HCT116 (cell line): ENCODE data around the gene ZER1.

Experiments
- ZBTB33 ChIP-seq: IDR thresholded peaks from 2 replicates; pipeline ENCODE4 v1.6.1; 2011; ENCODE audit warnings: mild to moderate bottlenecking, low read length, moderate library complexity; ENCODE audit not compliant: insufficient replicate concordance; ENCODE audit errors: extremely low read depth
- ZFX ChIP-seq: fragments of 450-650 bp; IDR thresholded peaks from 2 replicates; pipeline ENCODE4 v1.6.1; 2017
- TF ChIP-seq, protein P1 (sequence below), 3 experiments: fragments of 200-600 bp in 1 of 3; sonication (generic) in 1 of 3; IDR thresholded peaks in 2 of 3; conservative IDR thresholded peaks in 1 of 3; 2 replicates each; pipeline ENCODE4 v1.5.1; 2012 to 2017; ENCODE audit warnings: low read depth in 2 of 3, low read length in 2 of 3, antibody characterized with exemption in 1 of 3, borderline replicate concordance in 1 of 3, control low read depth in 1 of 3, mild to moderate bottlenecking in 1 of 3, mixed read lengths in 1 of 3, mixed run types in 1 of 3, moderate library complexity in 1 of 3; ENCODE audit not compliant: insufficient read depth in 1 of 3
- TF ChIP-seq, protein P2 (sequence below): IDR thresholded peaks from 2 replicates; pipeline ENCODE4 v1.6.1; 2012; ENCODE audit warnings: low read depth

DNA sequence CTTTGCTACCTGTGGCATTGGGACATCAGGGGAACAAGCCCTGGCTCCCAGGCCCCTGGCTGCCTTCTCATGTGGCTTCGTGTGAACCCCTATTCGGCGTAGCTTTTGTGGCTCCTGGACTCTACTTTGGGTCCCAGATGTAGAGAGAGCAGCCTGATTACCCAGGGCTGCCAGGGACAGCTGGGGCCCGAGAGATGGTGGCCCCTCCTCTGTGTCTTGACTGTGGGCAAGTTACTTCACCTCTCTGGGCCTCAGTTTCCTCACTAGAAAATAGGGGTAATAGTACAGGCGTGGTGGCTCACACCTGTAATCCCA, 67.4 kb downstream of the ZER1 start:
- TF ChIP-seq ZFX = no peak
- no peak for TF ChIP-seq ZBTB33
- TF ChIP-seq, protein P1, sequence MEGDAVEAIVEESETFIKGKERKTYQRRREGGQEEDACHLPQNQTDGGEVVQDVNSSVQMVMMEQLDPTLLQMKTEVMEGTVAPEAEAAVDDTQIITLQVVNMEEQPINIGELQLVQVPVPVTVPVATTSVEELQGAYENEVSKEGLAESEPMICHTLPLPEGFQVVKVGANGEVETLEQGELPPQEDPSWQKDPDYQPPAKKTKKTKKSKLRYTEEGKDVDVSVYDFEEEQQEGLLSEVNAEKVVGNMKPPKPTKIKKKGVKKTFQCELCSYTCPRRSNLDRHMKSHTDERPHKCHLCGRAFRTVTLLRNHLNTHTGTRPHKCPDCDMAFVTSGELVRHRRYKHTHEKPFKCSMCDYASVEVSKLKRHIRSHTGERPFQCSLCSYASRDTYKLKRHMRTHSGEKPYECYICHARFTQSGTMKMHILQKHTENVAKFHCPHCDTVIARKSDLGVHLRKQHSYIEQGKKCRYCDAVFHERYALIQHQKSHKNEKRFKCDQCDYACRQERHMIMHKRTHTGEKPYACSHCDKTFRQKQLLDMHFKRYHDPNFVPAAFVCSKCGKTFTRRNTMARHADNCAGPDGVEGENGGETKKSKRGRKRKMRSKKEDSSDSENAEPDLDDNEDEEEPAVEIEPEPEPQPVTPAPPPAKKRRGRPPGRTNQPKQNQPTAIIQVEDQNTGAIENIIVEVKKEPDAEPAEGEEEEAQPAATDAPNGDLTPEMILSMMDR (IDR thresholded peaks at IDR 0.05 in 2 of 3, conservative IDR thresholded peaks at IDR 0.05 in 1 of 3; ENCODE audit: borderline replicate concordance in 1 of 3, insufficient read depth in 1 of 3, low read depth in 2 of 3, low read length in 2 of 3) = no peak
- TF ChIP-seq, protein P2, sequence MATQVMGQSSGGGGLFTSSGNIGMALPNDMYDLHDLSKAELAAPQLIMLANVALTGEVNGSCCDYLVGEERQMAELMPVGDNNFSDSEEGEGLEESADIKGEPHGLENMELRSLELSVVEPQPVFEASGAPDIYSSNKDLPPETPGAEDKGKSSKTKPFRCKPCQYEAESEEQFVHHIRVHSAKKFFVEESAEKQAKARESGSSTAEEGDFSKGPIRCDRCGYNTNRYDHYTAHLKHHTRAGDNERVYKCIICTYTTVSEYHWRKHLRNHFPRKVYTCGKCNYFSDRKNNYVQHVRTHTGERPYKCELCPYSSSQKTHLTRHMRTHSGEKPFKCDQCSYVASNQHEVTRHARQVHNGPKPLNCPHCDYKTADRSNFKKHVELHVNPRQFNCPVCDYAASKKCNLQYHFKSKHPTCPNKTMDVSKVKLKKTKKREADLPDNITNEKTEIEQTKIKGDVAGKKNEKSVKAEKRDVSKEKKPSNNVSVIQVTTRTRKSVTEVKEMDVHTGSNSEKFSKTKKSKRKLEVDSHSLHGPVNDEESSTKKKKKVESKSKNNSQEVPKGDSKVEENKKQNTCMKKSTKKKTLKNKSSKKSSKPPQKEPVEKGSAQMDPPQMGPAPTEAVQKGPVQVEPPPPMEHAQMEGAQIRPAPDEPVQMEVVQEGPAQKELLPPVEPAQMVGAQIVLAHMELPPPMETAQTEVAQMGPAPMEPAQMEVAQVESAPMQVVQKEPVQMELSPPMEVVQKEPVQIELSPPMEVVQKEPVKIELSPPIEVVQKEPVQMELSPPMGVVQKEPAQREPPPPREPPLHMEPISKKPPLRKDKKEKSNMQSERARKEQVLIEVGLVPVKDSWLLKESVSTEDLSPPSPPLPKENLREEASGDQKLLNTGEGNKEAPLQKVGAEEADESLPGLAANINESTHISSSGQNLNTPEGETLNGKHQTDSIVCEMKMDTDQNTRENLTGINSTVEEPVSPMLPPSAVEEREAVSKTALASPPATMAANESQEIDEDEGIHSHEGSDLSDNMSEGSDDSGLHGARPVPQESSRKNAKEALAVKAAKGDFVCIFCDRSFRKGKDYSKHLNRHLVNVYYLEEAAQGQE = no peak
